ENCODE measurements around the gene STK32C.
A peak's percentile ranks its signal among the peaks of the same experiment; 100 is the strongest.
"Not testable (repeated sequence)": the region's sequence is repeated elsewhere in the genome, so short reads cannot be mapped to it uniquely, and the experiment has no call there.

STK32C gene

DNA sequence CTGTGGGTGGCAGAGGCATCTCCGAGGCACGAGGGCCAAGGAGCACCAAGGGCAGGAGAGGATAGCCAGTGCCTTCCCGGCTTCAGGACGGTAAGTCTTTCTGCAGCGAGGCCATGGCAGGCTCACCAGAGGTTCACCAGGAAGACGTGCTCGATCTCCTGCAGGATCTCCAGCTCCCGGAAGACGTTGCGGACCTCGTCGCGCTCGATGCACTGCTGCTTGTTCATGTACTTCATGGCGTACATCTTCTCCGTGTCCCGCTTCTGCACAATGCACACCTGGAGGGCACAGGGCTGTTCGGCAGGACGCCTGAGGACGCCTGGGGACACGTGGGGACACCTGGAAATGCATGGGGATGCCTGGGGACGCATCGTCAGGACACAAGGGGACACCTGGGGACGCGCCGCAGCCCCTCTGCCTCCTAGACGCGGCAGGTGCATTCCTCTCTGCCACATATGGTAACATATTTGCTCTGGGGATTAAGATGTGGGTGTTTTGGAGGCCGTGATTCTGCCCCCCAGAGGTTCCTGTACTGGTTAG lies 79.8 kb downstream of the STK32C start:
- DNase-seq, result no peak

- DNase-seq, result no peak
Observed at GRCh38 chr10:132226586-132227405, 81.0 kb downstream of the STK32C start.

DNA sequence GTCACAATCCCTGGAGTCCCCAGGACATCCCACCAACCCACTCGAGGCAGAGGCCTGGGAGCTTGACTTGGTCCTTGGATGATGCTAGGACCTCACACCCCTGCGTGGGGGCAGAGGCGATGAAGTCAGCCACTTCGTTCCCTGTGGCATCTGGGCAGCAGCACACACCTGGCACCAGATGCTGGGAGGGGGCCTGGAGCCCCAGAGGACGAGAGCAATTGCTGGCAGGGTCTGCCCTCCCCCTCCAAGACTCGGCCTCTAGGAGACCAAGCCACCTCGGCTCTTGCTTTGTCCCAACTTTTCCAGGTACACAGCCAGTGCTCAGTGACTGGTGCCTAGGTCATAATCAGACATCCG lies 81.9 kb downstream of the STK32C start:
- no peak for DNase-seq

- no peak for DNase-seq
Observed at GRCh38 chr10:132225073-132225848, 82.5 kb downstream of the STK32C start.

DNA sequence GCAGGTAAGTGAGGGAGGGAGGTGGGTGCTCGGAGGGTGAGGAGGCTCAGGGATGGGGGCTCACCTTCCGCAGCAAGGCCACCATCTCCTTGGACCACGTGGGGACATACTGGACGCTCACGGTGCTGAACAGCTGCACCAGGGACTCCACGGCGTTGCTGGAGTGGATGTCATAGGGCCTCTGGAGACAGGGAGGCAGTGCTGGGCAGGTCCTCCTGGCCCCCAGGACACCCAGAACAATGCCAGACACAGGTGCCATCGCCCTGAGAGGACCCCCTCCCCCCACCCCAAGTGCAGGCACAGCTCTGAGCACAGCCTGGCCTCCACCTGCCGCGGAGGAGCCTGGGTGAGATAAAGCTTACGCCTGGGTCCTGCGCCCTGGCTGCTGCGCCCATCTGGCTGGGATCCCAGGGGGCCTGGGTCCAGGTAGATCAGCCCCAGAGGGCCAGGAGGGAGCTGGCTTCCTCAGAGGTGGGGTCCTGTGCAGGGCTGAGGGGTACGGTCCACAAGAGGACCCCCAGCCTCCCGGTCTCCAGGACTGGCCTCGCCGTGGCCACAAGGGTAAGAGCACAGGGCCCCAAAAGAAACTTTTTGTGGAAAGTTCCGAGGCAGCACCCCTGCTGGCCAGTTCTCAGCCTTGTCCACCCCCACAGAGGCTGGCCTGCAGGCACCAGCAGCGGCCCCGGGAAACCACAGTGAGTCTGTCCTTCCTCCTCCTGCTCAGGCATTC lies 83.2 kb downstream of the STK32C start:
- peak; percentile 29 for DNase-seq

- no peak for DNase-seq
Observed at GRCh38 chr10:132223611-132224342, 84.0 kb downstream of the STK32C start.

GRCh38 chr10:132223156-132223590 lies 84.6 kb downstream of the STK32C start:
- peak; percentile 85 for DNase-seq

DNA sequence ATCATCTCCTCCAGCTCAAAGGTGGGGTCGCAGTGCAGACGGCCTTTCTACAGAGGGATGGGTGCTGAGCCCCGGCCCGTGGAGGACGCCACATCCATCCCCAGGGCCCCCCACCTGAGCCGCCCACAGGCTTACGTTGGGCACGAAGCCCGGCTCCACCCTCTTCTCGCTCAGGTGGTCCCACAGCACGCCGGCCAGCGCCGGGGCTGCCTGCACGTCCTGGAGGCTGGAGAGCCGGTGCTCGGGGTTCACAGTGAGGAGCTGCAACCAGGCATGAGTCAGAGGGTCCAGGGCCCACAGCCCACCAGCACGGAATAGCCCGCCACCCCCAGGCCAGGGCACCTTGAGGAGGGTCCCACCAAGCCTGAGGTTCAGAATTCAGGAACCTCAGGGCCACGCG lies 85.0 kb downstream of the STK32C start:
- no peak for DNase-seq

- DNase-seq, result not testable (repeated sequence)
Observed at GRCh38 chr10:132220996-132221395, 86.8 kb downstream of the STK32C start.

DNA sequence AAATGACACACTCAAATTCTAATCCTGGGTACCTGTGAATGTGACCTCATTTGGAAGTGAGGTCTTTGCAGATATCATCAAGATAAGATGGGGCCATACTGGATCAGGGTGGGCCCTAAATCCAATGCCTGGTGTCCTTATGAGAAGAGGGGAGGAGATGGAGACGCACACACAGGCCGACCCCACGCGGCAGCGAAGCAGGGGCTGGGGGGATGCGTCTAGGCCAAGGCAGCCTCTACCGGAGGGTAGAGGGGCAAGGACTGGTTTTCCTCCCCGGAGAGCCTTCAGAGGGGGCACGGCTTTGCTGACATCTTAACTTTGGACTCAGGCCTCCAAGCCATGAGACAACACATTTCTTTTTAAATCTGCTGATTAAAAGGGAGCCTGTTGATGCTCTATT lies 87.7 kb downstream of the STK32C start:
- no peak for DNase-seq

DNA sequence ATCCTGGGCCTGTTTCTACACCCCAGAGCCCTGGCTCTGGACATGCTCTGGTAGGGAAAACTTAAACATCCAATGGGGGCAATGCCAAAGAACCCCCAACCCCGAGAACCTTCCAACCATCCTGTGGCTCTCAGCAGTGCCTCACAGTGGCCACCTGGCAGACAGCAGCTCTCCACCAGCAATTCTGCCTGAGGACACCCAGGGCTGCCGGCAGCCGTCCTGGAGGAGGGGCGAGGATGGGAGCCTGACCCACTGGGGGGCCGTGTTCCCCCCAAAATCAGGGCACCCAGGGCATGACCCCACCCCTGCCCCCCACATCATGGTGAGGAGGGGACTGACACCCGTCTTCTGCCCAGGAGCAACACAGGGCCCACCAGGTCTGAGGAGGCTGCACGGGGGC lies 88.3 kb downstream of the STK32C start:
- DNase-seq, result no peak

- not testable (repeated sequence) for DNase-seq
Observed at GRCh38 chr10:132216441-132216840, 91.3 kb downstream of the STK32C start.

GRCh38 chr10:132213917-132214316 lies 93.8 kb downstream of the STK32C start:
- DNase-seq, result no peak

DNA sequence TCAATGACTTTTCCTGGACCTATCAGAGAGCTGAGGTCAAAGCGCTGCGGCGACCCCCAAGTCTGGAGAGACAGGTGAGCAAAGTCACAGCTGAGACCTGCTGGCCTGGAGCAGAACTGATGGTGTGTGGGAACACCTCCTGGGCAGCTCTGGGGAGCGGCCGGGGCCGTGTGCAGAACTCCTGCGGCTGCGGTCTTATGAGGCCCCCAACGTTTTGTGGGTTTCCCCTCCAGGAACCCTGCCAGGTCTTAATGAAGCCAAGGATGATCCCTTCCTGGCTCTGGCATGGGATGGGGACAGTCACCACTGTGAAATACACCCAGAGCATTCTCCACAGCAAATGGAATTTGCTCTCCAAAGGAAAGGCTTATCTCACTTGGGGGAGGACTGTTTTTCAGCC lies 94.9 kb downstream of the STK32C start:
- DNase-seq, result no peak

- no peak for DNase-seq
Observed at GRCh38 chr10:132211246-132211645, 96.5 kb downstream of the STK32C start.

GRCh38 chr10:132210766-132211165 lies 97.0 kb downstream of the STK32C start:
- no peak for DNase-seq

DNA sequence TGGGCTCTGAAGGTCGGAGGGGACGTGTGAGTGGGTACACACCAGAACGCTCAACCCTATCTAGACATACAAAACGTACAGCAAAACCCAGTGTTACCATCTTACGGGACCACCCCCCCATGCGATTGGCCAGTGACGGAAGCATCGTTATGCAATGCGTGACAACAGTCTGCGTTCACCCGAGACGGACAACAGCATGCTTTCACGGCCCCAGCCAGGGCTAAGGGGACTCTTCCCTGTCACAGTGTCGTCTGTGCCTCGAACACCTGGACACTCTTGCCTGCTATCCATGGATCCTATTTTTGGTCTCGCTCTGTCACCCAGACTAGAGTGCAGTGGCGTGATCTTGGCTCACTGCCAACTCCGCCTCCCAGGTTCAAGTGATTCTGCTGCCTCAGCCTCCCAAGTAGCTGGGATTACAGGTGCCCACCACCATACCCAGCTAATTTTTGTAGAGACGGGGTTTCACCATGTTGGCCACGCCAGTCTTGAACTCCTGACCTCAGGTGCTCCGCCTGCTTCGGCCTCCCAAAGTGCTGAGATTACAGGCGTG lies 97.7 kb downstream of the STK32C start:
- no peak for DNase-seq

DNA sequence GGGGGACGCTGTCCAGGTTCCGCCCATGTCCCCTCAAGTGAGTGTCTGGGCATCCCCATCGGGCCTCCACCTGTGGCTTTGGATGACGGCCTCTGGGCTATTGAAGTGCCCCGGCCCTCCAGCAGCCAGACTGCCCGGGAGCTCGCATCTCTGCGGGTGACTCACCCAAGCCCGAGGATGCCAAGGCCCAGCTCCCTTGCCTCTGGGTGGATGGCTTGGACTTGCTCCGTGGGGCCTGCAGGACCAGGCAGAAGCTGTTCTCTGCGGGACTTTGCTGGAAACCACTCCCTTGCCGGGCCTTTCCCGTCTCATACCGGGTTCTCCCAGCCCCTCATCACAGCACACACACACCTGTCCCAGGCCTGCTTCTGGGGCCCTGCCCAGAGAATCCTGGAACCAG lies 98.6 kb downstream of the STK32C start:
- no peak for DNase-seq

DNA sequence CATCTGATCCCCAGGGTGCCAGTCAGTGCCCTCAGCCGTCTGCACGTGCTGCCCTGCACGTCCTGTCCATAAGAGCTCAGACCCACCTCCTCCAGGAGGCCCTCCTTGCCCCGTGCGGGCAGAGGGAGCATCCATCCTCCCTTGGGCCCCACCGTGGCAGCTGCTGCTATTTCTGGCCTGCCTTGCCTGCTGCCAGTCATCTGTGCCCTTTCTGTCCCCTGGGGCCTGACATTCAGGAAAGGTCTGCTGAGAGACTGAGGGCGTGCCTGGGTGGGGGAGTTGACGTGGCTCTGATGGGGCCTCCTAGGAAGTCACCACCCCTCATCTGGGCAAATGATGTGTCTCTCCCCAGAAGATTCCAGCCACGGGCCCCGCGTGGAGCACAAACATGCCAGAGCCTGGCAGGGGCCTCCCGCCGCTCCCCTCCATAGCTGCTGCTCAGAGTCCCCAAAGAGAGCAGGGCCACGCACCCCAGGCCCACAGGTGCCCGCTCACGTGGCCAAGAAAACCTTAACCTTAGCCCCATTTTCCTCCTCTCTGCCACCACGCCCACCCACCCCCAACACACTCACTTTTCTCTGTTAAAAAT lies 99.2 kb downstream of the STK32C start:
- DNase-seq, result no peak

DNA sequence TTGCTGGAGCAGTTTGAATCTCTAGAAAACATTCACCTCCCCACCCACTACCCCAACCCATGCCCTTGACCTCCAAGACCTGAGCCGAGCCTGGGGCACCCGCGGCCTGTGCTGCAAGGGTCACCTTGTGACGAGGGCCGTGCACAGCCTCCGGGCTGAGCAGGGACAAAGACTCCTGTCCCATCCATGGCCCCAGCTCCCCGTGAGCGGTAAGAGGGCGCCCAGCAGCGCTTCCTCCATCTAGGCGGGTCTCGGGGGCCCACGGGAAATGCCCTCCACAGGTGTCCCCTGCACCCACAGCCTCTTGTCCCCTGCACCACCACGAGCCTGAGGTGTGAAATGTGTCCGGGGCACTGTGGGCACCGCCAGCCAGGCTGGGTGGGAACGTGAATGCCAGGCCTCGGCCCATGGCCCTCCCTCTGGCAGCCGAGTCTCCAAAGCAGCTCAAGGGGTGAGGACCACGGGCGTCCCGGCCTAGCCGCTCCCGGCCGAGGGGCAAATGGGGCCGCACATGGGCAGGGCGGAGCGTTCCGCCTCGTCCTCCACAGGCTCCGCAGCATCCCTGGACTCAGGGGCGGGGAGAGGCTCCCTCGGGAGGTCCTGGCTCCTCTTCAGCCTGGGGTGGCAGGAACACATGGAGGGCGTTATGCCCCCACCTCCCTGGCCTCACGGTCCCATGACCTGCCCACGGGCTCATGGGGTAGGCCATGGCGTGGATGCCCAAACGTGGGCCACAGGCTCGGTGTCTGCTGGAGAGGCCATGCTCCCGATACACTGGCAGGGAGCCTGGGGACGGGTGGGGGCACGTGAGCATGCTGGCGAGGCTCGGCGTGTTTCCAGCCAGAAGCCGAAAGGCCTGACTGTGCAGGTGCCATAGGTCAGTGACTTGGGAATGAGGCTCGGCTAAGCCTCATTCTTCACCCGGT lies 100.0 kb downstream of the STK32C start:
- no peak for DNase-seq
